GM21526 (cell line): ENCODE measurements around the gene SLCO4A1.
"Not testable (repeated sequence)": the region's sequence is repeated elsewhere in the genome, so short reads cannot be mapped to it uniquely, and the experiment has no call there.

Experiments used
- ATAC-seq: cut with Tn5 transposase; IDR thresholded peaks from one replicate; pipeline ENCODE4 v1.9.1; 2021; ENCODE audit warnings: moderate library complexity; ENCODE audit not compliant: unreplicated experiment, low FRiP score

Gene SLCO4A1

DNA sequence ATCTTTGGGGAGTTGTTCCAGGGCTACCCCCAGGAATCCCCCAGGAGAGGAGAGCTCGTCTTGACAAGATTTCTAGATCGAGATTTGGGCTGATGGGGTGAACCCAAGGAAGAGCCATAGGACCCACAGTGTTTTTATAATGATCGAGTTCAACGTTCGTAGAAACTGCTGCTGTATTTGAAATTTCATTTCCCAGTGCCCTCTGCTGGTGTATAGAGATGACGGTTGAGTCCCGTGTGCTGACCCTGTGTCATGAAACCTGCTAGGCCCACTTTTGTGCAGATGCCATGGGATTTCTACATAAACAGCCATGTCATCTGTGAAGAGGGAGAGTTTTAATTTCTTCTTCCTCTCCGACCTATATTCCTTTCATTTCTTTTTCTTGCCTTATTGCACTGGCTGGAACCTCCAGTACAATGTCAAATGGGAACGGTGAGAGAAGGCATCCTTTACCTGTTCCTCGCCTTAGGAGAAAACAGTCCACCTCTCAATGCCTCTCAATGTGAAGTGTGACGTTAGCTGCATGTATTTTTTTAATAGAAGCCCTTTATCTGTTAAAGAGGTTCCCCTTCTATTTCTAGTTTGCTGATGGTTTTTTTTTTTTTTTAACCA, 37.8 kb downstream of the SLCO4A1 start:
- ATAC-seq: no peak

DNA sequence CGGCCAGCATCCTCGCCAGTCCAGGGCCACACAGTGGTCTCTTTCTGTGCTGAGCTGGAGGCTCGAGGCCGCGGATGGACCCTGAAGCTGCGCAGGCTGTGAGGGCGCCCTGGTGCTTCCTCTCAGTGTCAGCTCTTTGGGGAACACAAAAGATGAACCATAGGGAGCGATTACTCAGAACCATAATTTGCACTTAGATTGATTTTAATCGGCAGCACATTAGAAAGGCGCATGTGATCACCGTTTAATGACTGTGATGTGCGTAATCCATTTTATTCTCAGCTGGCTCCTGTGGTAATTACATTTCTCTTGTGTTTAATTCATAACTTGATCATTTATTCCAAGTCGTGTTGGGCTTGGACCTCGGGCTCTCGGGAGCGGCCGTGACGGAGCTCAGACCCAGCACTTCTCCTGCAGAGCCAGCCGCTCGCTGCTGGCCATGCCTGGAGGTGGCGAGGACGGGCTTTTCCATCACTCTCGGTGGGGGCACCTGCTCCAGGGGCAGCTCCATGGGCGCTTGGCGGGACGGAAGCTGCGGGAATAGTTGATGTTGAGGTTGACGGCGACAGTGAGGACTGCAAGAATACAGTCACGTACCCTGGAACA, 40.7 kb downstream of the SLCO4A1 start:
- no peak for ATAC-seq

DNA sequence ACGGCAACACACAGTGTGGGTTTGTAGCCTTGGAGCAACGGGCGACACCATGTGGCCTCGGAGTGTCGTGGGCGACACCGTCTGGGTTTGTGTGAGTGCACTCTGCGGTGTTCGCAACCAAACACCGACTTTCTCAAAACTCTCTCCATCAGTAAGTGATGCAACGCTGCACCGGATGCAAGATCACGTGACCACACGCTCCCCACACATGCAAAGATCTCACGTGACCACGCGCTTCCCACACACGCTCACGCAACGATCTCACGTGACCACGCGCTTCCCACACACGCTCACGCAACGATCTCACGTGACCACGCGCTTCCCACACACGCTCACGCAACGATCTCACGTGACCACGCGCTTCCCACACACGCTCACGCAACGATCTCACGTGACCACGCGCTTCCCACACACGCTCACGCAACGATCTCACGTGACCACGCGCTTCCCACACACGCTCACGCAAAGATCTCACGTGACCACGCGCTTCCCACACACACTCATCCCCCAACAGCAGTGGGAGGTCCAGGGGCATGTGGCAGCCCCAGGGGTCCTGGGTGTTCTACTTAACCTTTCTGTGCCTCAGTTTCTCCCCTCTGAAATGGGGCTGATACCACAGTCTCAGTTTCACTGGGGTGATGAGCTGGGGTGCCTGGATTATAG, 41.5 kb downstream of the SLCO4A1 start:
- not testable (repeated sequence) for ATAC-seq

DNA sequence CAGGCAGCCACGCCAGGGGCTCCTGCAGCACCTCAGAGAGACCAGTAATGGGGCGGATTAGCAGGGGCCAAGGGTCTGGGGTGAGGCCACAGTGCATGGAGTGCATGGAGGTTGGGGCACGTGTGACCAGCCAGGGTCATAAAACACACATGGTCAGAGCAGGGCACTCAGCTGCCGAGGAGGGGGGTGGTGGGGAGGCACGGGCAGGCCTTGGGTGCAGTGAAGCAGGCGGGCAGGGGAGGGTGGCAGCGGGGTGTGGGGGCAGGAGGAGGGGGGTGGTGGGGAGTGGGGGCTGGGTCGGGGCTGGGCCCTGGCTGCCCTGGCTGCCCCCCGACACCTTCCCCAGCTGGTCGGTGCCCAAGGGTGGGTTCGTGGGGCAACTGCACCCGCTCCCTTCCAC, 42.7 kb downstream of the SLCO4A1 start:
- ATAC-seq: no peak

DNA sequence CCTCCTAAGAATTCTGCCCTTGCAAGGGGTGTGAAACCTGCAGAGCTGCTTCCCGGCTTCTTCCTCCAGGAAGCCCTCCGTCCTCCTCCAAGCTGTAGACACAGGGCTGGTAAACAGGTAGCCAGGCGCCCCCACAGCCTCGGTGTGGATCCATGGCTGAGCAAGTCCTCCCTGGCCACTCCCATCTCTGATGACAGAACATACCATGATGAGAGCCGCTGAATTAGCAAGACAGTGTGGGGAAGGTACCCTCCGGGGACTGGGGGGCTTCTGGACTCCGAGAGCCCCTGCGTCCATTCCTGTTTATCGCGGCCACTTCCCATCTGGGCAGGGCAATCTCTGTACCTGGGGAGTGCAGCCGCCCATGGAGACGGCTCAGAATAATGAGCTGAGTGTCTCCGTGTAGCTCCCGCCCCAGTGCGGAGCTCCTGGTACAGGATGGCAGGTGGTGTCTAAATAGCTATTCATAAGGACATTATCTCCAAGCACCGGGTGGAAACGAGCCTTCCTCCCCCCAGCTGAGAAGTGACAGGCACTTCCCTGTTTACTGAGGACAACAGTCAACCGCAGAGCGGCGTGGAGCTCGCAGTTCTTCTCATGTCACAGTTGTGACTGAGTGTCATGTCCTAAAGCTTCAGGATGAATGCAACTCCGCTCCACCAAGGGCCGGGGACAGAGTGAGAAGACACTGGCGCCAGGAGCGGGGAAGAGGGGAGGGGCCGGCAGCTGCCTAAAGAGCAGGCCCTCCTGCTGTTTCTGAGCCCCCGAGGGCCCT, 43.7 kb downstream of the SLCO4A1 start:
- no peak for ATAC-seq

DNA sequence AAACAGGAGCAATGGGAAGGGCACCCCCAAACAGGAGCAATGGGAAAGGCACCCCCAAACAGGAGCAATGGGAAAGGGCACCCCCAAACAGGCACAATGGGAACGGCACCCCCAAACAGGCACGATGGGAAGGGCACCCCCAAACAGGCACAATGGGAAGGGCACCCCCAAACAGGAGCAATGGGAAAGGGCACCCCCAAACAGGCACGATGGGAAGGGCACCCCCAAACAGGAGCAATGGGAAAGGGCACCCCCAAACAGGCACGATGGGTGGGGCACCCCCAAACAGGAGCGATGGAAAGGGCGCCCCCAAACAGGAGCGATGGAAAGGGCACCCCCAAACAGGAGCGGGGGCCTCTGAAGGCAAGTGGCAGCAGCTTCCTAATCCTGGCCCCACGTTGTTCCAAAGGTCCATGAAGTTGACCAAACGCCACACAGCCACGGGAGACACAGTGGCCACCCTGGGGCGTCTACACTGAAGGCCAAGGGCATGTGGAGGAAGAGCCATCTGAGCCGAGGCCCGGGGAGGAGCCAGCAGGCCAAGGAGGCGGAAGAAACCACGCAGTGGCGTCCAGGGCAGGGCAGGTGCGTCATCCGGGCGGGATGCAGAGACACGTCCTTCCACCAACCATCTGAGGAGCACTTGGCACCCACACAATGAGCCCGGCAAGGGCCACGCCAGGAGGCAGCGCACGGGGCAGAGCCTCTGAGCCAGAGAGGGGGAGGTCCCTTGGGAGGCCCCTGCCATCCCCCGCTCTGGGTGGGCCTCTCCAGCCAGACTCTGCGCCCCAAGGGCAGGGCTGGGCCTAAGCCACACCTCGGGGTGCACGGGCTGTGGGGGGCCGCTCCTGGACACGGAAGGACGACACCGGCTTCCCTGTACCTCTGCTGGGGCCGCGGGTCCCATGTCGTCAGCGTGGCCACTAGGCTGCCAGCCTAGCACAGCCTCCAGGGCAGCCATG, 44.8 kb downstream of the SLCO4A1 start:
- ATAC-seq: no peak

DNA sequence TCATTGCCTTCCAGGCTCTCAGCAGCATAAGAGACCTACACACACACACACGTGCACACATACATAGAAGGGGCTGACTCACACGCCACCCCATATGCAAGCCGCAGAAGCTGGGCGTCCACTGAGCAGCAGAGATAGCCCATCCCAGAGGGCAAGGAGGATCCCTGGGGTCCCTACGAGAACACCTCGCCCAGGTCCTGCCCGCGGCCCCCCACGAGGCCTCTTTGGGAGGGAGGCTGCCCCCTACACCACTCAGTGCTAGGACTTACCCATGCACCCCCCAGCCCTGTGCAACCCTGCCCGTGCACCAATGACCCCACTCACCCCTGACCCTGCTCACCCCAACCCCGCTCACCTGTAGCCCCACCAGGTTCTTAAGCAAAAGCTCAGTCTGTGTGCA, 45.8 kb downstream of the SLCO4A1 start:
- ATAC-seq: no peak

DNA sequence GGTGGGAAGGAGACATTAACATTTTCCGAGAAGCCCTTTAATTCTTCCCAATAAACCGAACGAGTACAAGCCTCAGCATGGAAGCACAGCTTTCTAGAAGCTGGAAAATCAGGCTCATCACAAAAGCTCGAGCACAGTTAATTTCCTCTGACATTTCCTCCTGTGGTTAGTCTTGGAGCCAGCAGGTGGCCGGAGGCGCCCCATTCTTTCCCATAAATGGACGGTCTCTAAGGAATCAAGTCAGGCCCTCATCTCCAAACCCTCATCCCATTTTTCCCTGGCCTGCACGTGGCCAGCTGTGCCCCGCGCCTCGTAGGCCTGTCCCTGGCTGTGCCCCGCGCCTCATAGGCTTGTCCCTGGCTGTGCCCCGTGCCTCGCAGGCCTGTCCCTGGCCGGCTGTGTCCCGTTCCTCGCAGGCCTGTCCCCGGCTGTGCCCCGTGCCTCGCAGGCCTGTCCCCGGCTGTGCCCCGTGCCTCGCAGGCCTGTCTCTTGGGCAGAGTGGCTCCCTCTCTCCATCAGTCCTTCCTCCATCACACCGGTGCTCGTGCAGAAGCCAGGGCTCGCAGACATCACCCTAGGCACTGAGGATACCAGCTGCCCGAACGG, 46.7 kb downstream of the SLCO4A1 start:
- ATAC-seq: no peak

DNA sequence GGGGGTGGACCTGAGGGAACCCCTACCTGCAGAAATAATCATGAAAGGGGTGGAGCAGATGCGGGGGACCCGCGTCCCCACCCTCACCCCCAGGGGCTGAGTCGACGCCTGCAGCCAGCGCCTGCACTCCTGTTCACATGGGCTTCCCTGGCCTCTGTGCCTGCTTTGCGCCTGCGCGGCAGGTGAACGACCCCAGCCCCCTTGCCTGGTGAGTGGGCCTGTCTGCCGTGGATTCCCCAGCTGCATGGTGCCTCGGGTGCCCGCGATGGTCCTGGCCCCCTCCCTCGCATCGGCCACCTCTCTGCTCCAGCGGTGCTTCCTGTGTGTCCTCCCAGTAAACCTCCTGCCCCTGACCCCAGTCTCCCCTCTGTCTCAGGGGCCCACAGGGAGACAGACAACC, 47.6 kb downstream of the SLCO4A1 start:
- no peak for ATAC-seq

DNA sequence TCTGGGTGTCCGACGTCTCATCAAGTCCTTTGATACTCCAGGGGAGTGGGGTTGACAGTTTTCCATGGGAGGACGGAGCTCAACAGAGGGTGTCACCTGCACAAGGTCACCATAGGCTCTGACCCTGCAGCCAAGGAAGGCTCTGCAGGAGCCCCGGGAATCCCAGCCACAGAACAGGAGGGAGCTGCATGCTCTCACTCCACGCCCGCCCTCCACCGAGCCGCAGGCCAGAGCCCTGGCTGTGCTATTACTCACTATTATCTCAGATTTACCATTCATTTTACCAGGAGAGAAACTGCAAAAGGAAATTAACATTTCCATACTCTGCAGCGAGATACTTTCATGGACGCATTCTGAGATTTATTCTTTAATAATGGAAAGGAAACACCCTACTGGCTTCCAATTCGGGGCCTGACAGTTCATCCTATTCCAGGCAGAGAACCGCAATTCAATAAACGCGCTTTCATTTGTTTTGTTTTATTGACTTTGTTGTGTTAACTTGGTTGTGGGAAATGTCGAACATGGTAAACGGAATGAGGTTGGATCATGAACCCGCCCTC, 48.0 kb downstream of the SLCO4A1 start:
- no peak for ATAC-seq

DNA sequence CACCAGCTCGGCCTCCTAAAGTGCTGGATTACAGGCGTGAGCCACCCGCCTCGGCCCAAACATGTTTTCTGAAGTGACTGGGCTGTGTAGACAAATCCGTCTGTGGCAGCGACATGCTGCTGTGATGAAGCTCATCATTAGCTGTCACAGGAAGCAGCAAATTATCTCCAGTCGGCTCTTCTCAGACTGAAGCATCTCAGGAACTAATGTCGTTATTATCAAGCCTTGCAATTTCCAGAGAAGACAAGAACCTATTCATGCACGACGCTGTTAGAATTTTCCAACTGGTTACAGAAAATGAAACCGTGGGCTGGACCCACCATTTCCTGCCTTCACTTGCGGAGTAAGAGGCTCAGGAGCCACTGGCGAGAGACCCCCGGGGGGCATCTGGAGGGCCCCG, 49.2 kb downstream of the SLCO4A1 start:
- ATAC-seq: no peak

DNA sequence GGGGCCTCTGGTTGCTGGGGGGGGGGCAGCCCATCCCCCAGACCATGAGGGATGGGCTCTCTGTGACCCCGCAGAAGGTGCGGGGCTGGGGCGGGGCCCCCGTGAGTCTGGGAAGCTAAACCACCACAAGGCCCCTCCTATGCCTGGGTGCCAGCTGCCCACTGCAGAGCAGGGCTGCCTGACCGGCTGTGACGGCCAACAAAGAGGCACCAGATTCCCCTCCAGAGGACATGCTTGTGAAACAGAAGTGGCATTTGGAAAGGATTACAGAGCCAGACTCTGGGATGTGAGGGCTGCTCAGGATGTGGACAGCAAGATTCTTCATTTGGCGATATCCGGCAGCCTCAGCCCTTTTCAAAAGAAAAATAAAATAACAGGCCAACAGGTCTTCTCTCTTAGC, 49.9 kb downstream of the SLCO4A1 start:
- no peak for ATAC-seq

DNA sequence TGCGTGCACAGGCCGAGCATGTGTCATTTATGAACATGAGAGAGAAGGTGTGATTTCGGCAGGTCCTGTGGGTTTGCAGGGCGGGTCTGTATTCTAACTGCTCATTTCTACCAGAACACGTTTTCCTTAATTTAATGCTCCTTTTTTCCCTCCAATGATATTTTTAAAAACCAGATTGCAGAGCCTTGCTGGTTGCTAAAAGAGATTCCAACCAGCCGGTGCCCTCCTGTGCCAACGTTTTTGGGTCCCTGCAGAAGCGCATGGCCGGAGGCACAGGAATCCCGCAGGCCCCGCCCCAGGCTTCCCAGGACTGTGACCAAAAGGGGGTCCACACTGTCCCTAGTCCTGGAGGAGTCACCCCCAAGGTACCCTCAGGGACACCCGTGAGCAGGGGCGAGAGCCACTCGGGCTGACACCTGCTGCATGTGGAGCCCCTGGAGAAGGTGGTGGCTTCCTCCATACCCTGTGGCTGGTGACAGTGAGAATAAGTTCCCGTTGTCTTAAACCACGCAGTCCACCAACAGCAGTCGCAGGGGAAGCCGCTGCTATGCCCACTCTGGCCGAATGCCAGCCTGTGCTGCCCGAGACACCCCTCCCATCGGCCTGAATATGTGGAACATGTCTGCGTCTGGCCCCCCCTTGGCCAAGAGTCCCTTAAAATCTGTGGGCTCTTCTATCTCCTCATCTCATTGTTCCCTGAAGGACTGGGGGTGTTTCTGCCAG, 50.7 kb downstream of the SLCO4A1 start:
- no peak for ATAC-seq

DNA sequence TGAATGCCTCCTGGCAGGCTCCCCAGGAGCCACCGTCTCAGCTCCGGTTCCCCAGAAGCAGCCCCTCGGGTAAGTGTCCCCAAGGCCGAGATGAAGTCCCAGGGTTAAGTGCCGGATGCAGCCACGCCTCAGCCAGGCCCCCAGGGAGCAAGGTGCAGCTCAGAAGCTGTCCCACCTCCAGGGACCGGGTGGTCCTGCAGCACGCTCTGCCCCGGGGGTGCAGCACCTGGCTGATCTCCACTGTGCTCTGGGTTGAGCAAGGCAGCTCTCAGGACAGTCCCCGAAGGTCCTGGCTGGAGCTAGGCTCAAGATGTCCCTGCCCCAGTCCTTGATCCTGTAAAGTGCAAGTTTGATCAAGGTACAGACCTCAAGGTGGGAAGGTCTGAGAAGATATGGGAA, 51.2 kb downstream of the SLCO4A1 start:
- no peak for ATAC-seq

DNA sequence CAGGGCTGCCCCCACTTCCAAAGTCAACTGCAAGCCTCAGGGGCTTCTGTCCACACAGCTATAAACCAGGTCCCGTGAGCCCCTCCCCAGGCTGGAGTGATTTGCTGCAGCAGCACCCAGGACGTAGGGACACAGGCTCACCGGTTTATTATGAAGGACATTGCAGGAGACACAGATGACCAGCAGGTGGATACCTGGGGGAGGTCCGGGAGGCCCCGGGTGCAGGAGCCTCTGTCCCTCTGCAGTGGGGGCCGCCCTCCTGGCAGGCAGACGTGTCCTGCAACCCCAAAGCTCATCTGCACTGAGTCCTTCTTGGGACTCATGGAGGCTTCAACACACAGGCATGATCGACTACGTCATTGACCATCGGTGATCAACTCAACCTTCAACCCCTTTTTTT, 51.8 kb downstream of the SLCO4A1 start:
- ATAC-seq: no peak

DNA sequence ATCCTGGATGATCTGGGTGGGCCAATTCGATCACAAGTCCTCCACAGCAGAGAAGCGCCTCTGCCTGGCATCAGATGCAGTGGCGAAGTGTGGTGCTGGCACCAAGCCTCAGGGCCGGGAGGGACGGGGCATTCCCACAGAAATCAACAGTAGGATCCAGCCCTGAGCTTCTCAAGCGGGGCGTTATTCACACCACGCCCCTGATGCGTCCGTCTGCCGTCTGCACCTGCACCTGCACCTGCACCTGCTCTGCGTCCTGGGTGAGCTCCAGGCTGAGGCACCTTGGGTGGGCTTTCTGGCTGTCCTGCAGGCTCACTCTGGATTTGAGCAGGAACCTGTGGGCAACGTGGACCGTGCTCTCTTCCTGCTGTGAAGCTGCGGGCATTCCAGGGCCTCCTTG, 52.6 kb downstream of the SLCO4A1 start:
- ATAC-seq: no peak

DNA sequence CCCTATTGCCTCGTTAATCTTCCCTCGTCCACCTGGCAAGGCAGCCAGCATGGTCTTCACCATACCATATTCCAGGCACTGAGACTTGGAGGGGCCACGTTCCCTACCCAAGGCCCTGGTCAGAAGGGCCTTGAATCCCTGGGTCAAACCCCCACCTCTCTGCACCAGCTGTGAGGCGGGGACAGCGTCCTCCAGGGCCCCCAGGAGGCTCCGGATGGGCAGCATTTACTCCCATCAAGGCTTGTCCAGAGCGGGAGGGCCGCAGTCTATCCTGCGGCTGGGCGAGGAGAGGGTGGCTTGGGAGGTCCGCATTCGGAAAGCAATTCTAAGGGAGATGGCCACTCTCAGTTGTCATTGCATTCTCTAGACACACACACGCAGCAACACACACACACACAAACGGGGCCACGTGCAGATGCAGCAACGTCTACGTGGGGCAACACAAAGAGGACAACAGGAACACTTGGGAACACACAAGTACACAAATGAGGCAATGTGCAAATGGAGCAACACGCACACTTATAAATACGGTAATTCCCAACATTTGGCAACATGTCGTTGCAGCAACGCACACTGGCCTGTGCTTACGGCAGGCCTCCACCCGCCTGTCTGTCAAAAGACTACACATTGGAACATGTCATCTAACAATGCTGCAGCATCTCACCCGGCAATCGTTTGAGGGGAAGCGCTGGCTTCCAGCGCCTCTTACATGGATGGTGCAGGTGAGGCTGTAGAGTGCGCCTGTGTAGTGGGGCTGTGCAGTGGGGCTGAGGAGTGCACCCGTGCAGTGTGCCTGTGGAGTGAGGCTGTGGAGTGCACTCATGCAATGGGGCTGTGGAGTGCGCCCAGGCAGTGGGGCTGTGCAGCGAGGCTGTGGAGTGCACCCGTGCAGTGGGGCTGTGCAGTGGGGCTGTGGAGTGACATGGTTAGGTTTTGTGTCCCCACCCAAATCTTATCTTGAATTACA, 53.4 kb downstream of the SLCO4A1 start:
- no peak for ATAC-seq

DNA sequence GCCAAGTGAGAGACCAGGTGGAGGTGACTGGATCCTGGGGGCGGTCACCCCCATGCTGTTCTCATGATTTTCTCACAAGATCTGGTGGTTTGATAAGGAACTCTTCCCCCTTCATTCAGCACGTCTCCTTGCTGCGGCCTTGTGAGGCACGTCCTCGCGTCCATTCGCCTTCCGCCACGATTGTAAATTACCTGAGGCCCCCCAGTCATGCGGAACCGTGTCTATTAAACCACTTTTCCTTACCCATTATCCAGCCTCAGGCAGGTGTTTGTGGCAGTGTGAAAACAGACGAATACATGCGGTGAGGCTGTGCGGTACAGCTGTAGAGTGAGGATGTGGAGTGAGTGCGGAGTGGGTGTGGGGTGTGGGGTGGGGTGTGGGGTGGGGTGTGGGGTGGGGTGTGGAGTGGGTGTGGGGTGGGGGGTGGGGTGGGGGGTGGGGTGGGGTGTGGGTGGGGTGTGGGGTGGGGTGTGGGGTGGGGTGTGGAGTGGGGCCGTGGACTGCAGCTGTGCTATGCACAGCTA, 54.2 kb downstream of the SLCO4A1 start:
- ATAC-seq: no peak
